GM12864 (cell line): ENCODE data around the gene SLC26A11.

Experiments used
- DNase-seq: peaks from one replicate; pipeline ENCODE4 v3.0.0-alpha.2; 2011; ENCODE audit warnings: low read depth
- H3K4me3 ChIP-seq: 2 replicates; pipeline ENCODE4 v1.5.1; 2011; ENCODE audit warnings: mild to moderate bottlenecking, low read depth, low read length, control low read depth
- CTCF ChIP-seq: IDR thresholded peaks from 2 replicates; pipeline ENCODE4 v1.5.1; 2011; ENCODE audit warnings: low read depth, mild to moderate bottlenecking, moderate library complexity, low read length, control low read depth, inconsistent platforms; ENCODE audit errors: missing control alignments

Gene SLC26A11

GRCh38 chr17:80285237-80285920, 65.2 kb downstream of the SLC26A11 start:
- H3K4me3 ChIP-seq: no peak overlapping the region
- no peak for TF ChIP-seq CTCF
- no peak for DNase-seq

GRCh38 chr17:80286638-80286960, 66.4 kb downstream of the SLC26A11 start:
- H3K4me3 ChIP-seq: no peak overlapping the region
- no peak for TF ChIP-seq CTCF
- no peak for DNase-seq

GRCh38 chr17:80287038-80287437, 66.8 kb downstream of the SLC26A11 start:
- no peak for DNase-seq
- no peak for TF ChIP-seq CTCF
- no peak overlapping the region for H3K4me3 ChIP-seq

- DNase-seq: no peak
- no peak overlapping the region for H3K4me3 ChIP-seq
- TF ChIP-seq CTCF: no peak
Measured at GRCh38 chr17:80287806-80288567, 67.8 kb downstream of the SLC26A11 start.

GRCh38 chr17:80289616-80290015, 69.4 kb downstream of the SLC26A11 start:
- H3K4me3 ChIP-seq: no peak overlapping the region
- no peak for TF ChIP-seq CTCF
- DNase-seq: no peak

- H3K4me3 ChIP-seq: no peak overlapping the region
- no peak for DNase-seq
- no peak for TF ChIP-seq CTCF
Measured at GRCh38 chr17:80290156-80290555, 69.9 kb downstream of the SLC26A11 start.

GRCh38 chr17:80291260-80291659, 71.0 kb downstream of the SLC26A11 start:
- DNase-seq: no peak
- no peak for TF ChIP-seq CTCF
- no peak overlapping the region for H3K4me3 ChIP-seq
